ENCODE measurements around the gene NFILZ. TPM values are rescaled to one million over a fixed set of nuclear protein-coding genes. Genes with fewer than 3 reads are reported as not detected.

NFILZ gene
- total RNA-seq, 1 donor from 2014 or later: not detected

DNA sequence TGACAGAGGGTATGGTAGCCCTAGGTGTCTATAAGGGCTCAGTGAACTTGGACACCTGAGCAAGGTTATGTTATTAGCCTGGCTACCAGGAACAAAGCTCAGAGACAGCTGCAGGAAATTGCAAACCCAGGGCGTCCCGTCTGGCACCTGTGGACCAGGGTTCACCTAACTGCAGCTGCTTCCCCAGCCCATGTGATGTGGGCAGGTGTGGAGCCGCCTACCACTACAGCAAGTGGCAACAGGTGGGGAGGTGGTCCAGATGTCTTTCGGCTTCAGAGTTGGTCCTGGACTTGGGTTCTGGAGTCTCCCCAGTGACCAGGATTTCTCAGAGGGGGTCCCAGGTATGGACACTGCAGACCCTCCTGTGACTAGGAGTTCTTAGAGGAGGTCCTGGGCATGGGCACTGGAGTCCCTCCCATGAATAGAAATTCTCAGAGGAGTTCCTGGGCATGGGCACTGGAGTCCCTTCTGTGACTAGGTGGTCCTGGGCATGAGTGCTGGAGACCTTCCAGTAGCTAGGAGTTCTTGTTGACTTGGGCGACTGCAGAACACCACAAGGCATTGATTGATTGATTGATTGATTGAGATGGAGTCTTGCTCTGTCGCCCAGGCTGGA, 43.0 kb downstream of the NFILZ start:
- no peaks in the 10 kb centered on the region for H3K36me3 Mint-ChIP-seq
- H3K27ac Mint-ChIP-seq: no peak overlapping the region
- H3K4me3 Mint-ChIP-seq: no peak overlapping the region
- no peak for DNase-seq (ENCODE audit: extremely low spot score, unreplicated experiment)
- peaks cover 7% of the 10 kb centered on the region for H3K9me3 Mint-ChIP-seq
- TF ChIP-seq, protein P1, sequence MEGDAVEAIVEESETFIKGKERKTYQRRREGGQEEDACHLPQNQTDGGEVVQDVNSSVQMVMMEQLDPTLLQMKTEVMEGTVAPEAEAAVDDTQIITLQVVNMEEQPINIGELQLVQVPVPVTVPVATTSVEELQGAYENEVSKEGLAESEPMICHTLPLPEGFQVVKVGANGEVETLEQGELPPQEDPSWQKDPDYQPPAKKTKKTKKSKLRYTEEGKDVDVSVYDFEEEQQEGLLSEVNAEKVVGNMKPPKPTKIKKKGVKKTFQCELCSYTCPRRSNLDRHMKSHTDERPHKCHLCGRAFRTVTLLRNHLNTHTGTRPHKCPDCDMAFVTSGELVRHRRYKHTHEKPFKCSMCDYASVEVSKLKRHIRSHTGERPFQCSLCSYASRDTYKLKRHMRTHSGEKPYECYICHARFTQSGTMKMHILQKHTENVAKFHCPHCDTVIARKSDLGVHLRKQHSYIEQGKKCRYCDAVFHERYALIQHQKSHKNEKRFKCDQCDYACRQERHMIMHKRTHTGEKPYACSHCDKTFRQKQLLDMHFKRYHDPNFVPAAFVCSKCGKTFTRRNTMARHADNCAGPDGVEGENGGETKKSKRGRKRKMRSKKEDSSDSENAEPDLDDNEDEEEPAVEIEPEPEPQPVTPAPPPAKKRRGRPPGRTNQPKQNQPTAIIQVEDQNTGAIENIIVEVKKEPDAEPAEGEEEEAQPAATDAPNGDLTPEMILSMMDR (conservative IDR thresholded peaks at IDR 0.05): no peak
- H3K27me3 Mint-ChIP-seq: peaks cover 4% of the 10 kb centered on the region
- no peaks in the 10 kb centered on the region for H3K4me1 Mint-ChIP-seq (ENCODE audit: unreplicated experiment)

DNA sequence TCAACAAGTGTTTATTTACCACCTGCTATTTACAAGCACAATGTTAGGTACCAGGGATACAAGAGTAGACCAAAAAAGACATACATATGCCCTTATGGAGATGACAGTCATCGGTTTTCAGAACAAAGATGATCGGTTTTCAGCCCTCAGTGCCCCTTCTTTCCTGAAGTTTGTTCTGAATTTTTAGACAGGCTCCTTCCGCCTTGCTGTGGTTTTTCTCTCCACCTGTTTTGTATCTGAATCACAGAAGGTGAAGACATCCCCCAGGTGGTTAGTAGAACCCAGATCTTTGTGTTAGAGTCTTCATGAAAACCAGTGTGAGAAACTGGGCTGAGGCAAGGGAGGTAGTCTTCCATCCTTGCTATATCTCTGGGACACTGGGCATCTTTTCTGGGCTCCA, 44.6 kb downstream of the NFILZ start:
- Mint-ChIP-seq H3K36me3 (no peaks in the 10 kb centered on the region), H3K4me3 (no peak overlapping the region), H3K27ac (no peak overlapping the region), H3K9me3 (peaks cover 10% of the 10 kb centered on the region), H3K27me3 (peaks cover 4% of the 10 kb centered on the region), H3K4me1 (ENCODE audit: unreplicated experiment) (no peaks in the 10 kb centered on the region)
- DNase-seq (ENCODE audit: extremely low spot score, unreplicated experiment): no peak
- TF ChIP-seq, protein P1 (conservative IDR thresholded peaks at IDR 0.05): no peak

DNA sequence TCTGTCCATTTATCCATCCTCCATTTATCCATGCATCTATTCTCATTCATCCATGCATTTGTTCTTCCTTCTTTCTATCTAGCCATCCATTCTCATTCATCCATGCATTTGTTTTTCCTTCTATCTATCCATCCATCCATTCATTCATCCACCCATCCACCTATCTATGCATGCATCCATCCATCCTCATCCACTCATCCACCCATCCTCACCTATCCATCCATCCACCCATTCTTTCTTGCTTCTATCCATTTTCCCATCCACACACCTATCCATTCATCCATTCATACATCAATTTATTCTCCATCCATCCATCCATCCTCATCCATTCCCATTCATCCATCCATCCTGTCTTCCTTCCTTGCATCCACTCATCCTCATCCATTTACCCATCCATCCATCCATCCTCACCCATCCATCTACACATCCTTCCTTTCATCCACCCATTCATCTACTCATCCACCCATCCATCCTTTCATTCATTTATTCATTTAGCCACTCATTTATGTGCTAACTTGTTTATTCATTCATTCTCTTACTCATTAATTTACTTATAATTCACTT, 47.9 kb downstream of the NFILZ start:
- Mint-ChIP-seq H3K4me3 (no peak overlapping the region), H3K36me3 (no peaks in the 10 kb centered on the region), H3K27me3 (peaks cover 8% of the 10 kb centered on the region), H3K4me1 (ENCODE audit: unreplicated experiment) (no peaks in the 10 kb centered on the region), H3K27ac (no peak overlapping the region), H3K9me3 (peaks cover 10% of the 10 kb centered on the region)
- TF ChIP-seq, protein P1 (conservative IDR thresholded peaks at IDR 0.05): no peak
- no peak for DNase-seq (ENCODE audit: extremely low spot score, unreplicated experiment)

Other genes with a start within 250 kb of the NFILZ start
- 106 and 123 TPM in 2 replicates for gene RAB11B, start 240.3 kb upstream of the NFILZ start, total RNA-seq (ENCODE audit: low replicate concordance)
- gene MARCHF2, start 217.3 kb upstream of the NFILZ start, total RNA-seq (ENCODE audit: low replicate concordance): 15.5 and 24.7 TPM in 2 replicates
- 197 and 317 TPM in 2 replicates for gene HNRNPM, start 185.7 kb upstream of the NFILZ start, total RNA-seq (ENCODE audit: low replicate concordance)
- 0.31 TPM in 2 replicates for gene PRAM1, start 128.0 kb upstream of the NFILZ start, total RNA-seq (ENCODE audit: low replicate concordance)
- gene ZNF414, start 116.5 kb upstream of the NFILZ start, total RNA-seq (ENCODE audit: low replicate concordance): 19.9 and 25.4 TPM in 2 replicates
- gene MYO1F, start 53.2 kb upstream of the NFILZ start, total RNA-seq (ENCODE audit: low replicate concordance): 0.14 and 0.64 TPM in 2 replicates
- gene ADAMTS10, start 19.9 kb upstream of the NFILZ start, total RNA-seq (ENCODE audit: low replicate concordance): 6.4 and 59.2 TPM in 2 replicates
- not detected in 2 replicates for gene ACTL9, start 68.2 kb downstream of the NFILZ start, total RNA-seq (ENCODE audit: low replicate concordance)
- not detected in 2 replicates for gene OR2Z1, start 91.0 kb downstream of the NFILZ start, total RNA-seq (ENCODE audit: low replicate concordance)
- gene ZNF558, start 201.7 kb downstream of the NFILZ start, total RNA-seq (ENCODE audit: low replicate concordance): 21.5 and 53.9 TPM in 2 replicates
- not detected in 2 replicates for gene MBD3L1, start 201.7 kb downstream of the NFILZ start, total RNA-seq (ENCODE audit: low replicate concordance)